ENCODE results near the gene CSMD2. TPM values are rescaled to one million over a fixed set of nuclear protein-coding genes. Genes with fewer than 3 reads are reported as not detected.

Gene CSMD2
- total and polyA plus RNA-seq, 8 donors, result 0.20 to 0.81 (median 0.47) TPM

DNA sequence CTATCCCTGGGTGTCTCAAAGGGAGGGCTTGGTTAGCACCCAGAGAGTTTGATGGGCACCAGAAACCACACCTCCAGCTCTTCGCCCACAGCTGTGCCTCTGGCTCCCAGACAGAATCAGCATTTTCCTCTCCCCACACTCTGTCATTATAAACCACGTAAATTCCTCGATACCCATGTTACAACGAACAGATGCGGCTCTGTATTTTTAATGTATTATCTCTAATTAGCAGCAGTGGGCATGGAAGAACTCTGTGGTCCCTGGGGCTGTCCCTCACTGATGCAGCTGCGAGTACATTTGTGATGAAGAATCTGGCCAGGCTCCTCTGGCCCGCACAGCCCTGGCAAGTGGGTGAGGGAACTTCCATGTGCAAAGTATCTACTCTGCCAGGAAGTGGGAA is 290.4 kb downstream of the CSMD2 start:
- DNase-seq (no peak), ATAC-seq (no peak)
- Histone ChIP-seq H3K4me1 (no peaks in the 10 kb centered on the region), H3K4me3 (no peak overlapping the region), H3K36me3 (no peaks in the 10 kb centered on the region), H3K27ac (no peak overlapping the region), H3K9me3 (no peaks in the 10 kb centered on the region), H3K27me3 (no peaks in the 10 kb centered on the region)
- intact Hi-C loops (cut with DNase I), result no loop called here
- no peak for TF ChIP-seq CTCF (IDR thresholded peaks at IDR 0.05)

GRCh38 chr1:33872683-33873082 is 292.3 kb downstream of the CSMD2 start:
- no peaks in the 10 kb centered on the region for H3K4me1 ChIP-seq
- ATAC-seq (no peak), DNase-seq (no peak)
- intact Hi-C loops (cut with DNase I), result no loop called here
- no peak overlapping the region for H3K27ac ChIP-seq
- no peak for TF ChIP-seq CTCF (IDR thresholded peaks at IDR 0.05)
- H3K36me3 ChIP-seq, result no peaks in the 10 kb centered on the region
- H3K9me3 ChIP-seq, result no peaks in the 10 kb centered on the region
- no peaks in the 10 kb centered on the region for H3K27me3 ChIP-seq
- H3K4me3 ChIP-seq, result no peak overlapping the region

DNA sequence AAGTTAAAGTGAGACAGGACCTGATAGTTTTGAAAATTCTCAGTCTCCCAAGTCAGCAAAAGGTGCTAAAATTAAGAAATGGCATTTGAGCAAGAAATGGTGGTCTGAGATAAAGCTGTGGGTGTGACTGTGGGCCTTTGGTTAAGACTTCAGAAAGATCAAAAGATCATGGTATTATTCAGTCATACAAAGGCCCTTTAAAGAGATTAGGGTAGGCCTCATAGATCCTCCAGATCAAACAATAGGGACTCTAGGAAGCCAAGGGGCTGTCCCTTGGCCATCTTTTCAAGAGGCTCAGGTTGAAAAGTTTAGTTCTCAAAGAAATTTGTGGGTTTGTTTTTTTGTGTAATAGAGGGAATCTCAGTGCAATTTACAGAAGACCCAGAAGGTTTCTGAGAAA is 292.8 kb downstream of the CSMD2 start:
- Histone ChIP-seq H3K36me3 (no peaks in the 10 kb centered on the region), H3K9me3 (no peaks in the 10 kb centered on the region), H3K4me1 (no peaks in the 10 kb centered on the region), H3K4me3 (no peak overlapping the region), H3K27ac (no peak overlapping the region), H3K27me3 (no peaks in the 10 kb centered on the region)
- intact Hi-C loops (cut with DNase I), result no loop called here
- ATAC-seq (no peak), DNase-seq (no peak)
- TF ChIP-seq CTCF (IDR thresholded peaks at IDR 0.05), result no peak

DNA sequence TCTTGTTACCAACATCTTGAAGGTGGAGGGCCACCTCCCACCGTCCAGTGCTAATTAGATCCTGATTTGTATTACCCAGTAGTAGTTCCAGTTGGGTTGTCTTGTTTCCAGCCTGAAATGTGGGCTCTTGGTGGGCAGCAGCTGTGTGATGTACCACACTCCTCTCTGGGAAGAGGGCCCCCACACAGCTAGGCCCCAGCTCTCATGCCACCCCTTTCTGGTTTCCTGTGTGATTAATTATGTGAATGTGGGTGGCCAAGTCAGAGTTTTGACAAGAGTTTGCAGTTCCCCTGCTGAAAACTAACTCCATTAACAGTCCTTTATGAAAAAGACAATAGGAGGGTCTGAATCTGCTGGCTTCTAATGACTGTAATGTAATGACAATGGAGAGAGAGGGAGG is 297.3 kb downstream of the CSMD2 start:
- Histone ChIP-seq H3K9me3 (no peaks in the 10 kb centered on the region), H3K4me3 (no peak overlapping the region), H3K4me1 (no peaks in the 10 kb centered on the region), H3K27me3 (peaks cover 0 to 15% of the 10 kb centered on the region in 2 donors), H3K36me3 (no peaks in the 10 kb centered on the region), H3K27ac (no peak overlapping the region)
- TF ChIP-seq CTCF (IDR thresholded peaks at IDR 0.05), result no peak
- DNase-seq (no peak), ATAC-seq (no peak)
- intact Hi-C loops (cut with DNase I), result no loop called here

- Histone ChIP-seq H3K4me1 (no peaks in the 10 kb centered on the region), H3K27me3 (peaks cover 0 to 22% of the 10 kb centered on the region in 2 donors), H3K27ac (no peak overlapping the region), H3K9me3 (no peaks in the 10 kb centered on the region), H3K4me3 (no peak overlapping the region), H3K36me3 (no peaks in the 10 kb centered on the region)
- DNase-seq (peak in 2 of 4 donors; percentile 28 to 41), ATAC-seq (peak; percentile 23)
- intact Hi-C loops (cut with DNase I), result no loop called here
- no peak for TF ChIP-seq CTCF (IDR thresholded peaks at IDR 0.05)
Measured at GRCh38 chr1:33866281-33866680, 298.7 kb downstream of the CSMD2 start.
